GM12878 (cell line): ENCODE measurements around the gene ARHGEF7. TPM values are rescaled to one million over a fixed set of nuclear protein-coding genes. Genes with fewer than 3 reads are reported as not detected.

ENCODE experiments used
- ATAC-seq: fragments of 200-7000 bp; cut with Tn5 transposase; 3 replicates; pipeline ENCODE4 v1.9.1; 2020; ENCODE audit warnings: mild to moderate bottlenecking, moderate library complexity
- BruUV-seq: library from RNA; stranded (reverse); fragments of 400-500 nt; replicated peaks from 2 replicates; lab custom pipeline; 2021; lab: Mats Ljungman, UMichigan
- CTCF ChIA-PET: fragments of 300-600 bp; sonication (Branson Sonifier 250); formaldehyde crosslinking; extraction: SDS; loops from one replicate; lab custom pipeline; 2021; ENCODE audit warnings: inconsistent platforms; lab: Yijun Ruan, JAX
- POLR2A ChIA-PET: fragments of 350-600 bp; formaldehyde crosslinking; extraction: SDS; loops from one replicate; lab custom pipeline; 2021; ENCODE audit warnings: inconsistent platforms; lab: Charles Lee
- RAD21 ChIA-PET: fragments of 300-600 bp; sonication (Branson Sonifier 250); formaldehyde crosslinking; loops from one replicate; lab custom pipeline; 2023; ENCODE audit warnings: antibody characterized with exemption; ENCODE audit not compliant: unreplicated experiment; lab: Charles Lee
- SMC1A ChIA-PET: fragments of 300-600 bp; sonication (Branson Sonifier 250); formaldehyde crosslinking; loops from one replicate; lab custom pipeline; 2023; ENCODE audit not compliant: unreplicated experiment, uncharacterized antibody; lab: Charles Lee
- DNase-seq: peaks from one replicate; pipeline ENCODE4 v3.0.0-alpha.2; 2011; ENCODE audit warnings: low read depth, low spot score
- FAIRE-seq: peaks from 3 replicates; lab custom pipeline; 2011; peaks lifted over from hg19 to GRCh38; lab: Jason Lieb, UNC
- H2AFZ ChIP-seq: 2 replicates; pipeline ENCODE4 v1.6.0; 2011; ENCODE audit warnings: low read depth, low read length, control low read depth; ENCODE audit not compliant: control insufficient read depth
- H3K27ac ChIP-seq: 2 replicates; pipeline ENCODE4 v1.5.1; 2011; ENCODE audit warnings: control low read depth; ENCODE audit not compliant: control insufficient read depth, insufficient read depth
- H3K27me3 ChIP-seq, 2 experiments: replicated peaks in 1 of 2; 2 replicates each; pipeline versions ENCODE4 v1.6.0 to v1.6.1; 2011; ENCODE audit warnings: low read length in 1 of 2; ENCODE audit not compliant: control insufficient read depth in 2 of 2, insufficient read depth in 2 of 2
- H3K36me3 ChIP-seq, 2 experiments: 2 replicates each; pipeline ENCODE4 v1.5.1; 2011; ENCODE audit warnings: low read length in 1 of 2; ENCODE audit not compliant: control insufficient read depth in 2 of 2, insufficient read depth in 2 of 2
- H3K4me1 ChIP-seq: 2 replicates; pipeline ENCODE4 v1.6.1; 2011; ENCODE audit warnings: mild to moderate bottlenecking, low read length, moderate library complexity, mixed read lengths; ENCODE audit not compliant: control insufficient read depth, insufficient read depth
- H3K4me2 ChIP-seq: 2 replicates; pipeline ENCODE4 v1.6.0; 2011; ENCODE audit warnings: control low read depth; ENCODE audit not compliant: control insufficient read depth, insufficient read depth
- H3K4me3 ChIP-seq: fragments of 200-600 bp; sonication (generic); 2 replicates; pipeline ENCODE4 v1.5.1; 2016
- H3K79me2 ChIP-seq: 2 replicates; pipeline ENCODE4 v1.6.0; 2011; ENCODE audit warnings: low read length; ENCODE audit not compliant: control insufficient read depth, insufficient read depth
- H3K9ac ChIP-seq: 2 replicates; pipeline ENCODE4 v1.8.0; 2011; ENCODE audit warnings: low read length, control low read depth, mixed read lengths; ENCODE audit not compliant: control insufficient read depth, insufficient read depth
- H3K9me3 ChIP-seq: replicated peaks from 3 replicates; pipeline ENCODE4 v1.5.1; 2011; ENCODE audit warnings: mild to moderate bottlenecking, low read length; ENCODE audit not compliant: control insufficient read depth, insufficient read depth
- H4K20me1 ChIP-seq: 2 replicates; pipeline ENCODE4 v1.6.0; 2011; ENCODE audit not compliant: control insufficient read depth, insufficient read depth
- ATF7 ChIP-seq: fragments of 450-650 bp; IDR thresholded peaks from 2 replicates; pipeline ENCODE4 v1.6.1; 2016; ENCODE audit warnings: low read depth, mild to moderate bottlenecking
- CBX5 ChIP-seq: sonication (generic); IDR thresholded peaks from 2 replicates; pipeline ENCODE4 v1.6.1; 2016; ENCODE audit warnings: low read depth, moderate library complexity, mild to moderate bottlenecking, inconsistent platforms
- IKZF2 ChIP-seq, 2 experiments: fragments of 450-650 bp; IDR thresholded peaks; 2 replicates each; pipeline ENCODE4 v1.6.1; 2017; ENCODE audit warnings: mild to moderate bottlenecking in 2 of 2, moderate library complexity in 2 of 2
- NBN ChIP-seq: fragments of 450-650 bp; IDR thresholded peaks from 2 replicates; pipeline ENCODE4 v1.6.1; 2016
- NR2C1 ChIP-seq: fragments of 450-650 bp; IDR thresholded peaks from 2 replicates; pipeline ENCODE4 v1.6.1; 2017; ENCODE audit warnings: antibody characterized with exemption, mild to moderate bottlenecking, moderate library complexity
- POLR2AphosphoS2 ChIP-seq: IDR thresholded peaks from 2 replicates; pipeline ENCODE4 v1.6.1; 2011; ENCODE audit warnings: low read depth, mild to moderate bottlenecking, low read length, improper control_type of control experiment, moderate library complexity
- SMARCA5 ChIP-seq: fragments of 450-650 bp; IDR thresholded peaks from 2 replicates; pipeline ENCODE4 v1.6.1; 2017; ENCODE audit warnings: mild to moderate bottlenecking
- SPI1 ChIP-seq: IDR thresholded peaks from 2 replicates; pipeline ENCODE4 v1.6.1; 2011; ENCODE audit warnings: low read depth, mild to moderate bottlenecking, low read length, moderate library complexity, borderline replicate concordance; ENCODE audit not compliant: insufficient read depth
- WRNIP1 ChIP-seq: IDR thresholded peaks from 2 replicates; pipeline ENCODE4 v1.6.1; 2011; ENCODE audit warnings: low read depth, low read length, improper control_type of control experiment, borderline replicate concordance
- YBX1 ChIP-seq: fragments of 450-650 bp; IDR thresholded peaks from 2 replicates; pipeline ENCODE4 v1.6.1; 2016; ENCODE audit warnings: antibody characterized with exemption
- WGBS: methylation state at CpG from one replicate; pipeline ENCODE4 v1.1.6; 2016; ENCODE audit warnings: low lambda C conversion rate; ENCODE audit not compliant: insufficient replicate concordance, insufficient coverage; ENCODE audit errors: missing lambda C conversion rate; 5-methylcytosine and 5-hydroxymethylcytosine counted together
- in situ Hi-C: fragments of 300-500 bp; cut with MboI; formaldehyde crosslinking; loops from 9 replicates; pipeline ENCODE4 v1.14.3; 2018; ENCODE audit warnings: mixed read lengths
- intact Hi-C: fragments of 100-400 bp; cut with micrococcal nuclease; formaldehyde crosslinking; loops from one replicate; pipeline ENCODE4 v1.14.2; 2022; ENCODE audit not compliant: unreplicated experiment
- polyA plus RNA-seq, 11 experiments: library from polyadenylated mRNA; depleted of rRNA in 4 of 11; unstranded in 6 of 11; stranded (reverse) in 5 of 11; fragments of >200 nt; fragmentation: Nextera tagmentation in 4 of 11; fragmentation: Illumina TruSeq in 1 of 11; extraction: Ambion mirVana in 4 of 11; extraction: Trizol in 1 of 11; gene quantifications; 1 replicate in 1 of 11; 2 replicates in 10 of 11; pipeline versions ENCODE4 v1.2.1 to v1.2.3, GENCODE V29; 2011 to 2016; ENCODE audit warnings: inconsistent platforms in 2 of 11, missing spikeins in 2 of 11, low read depth in 1 of 11
- total RNA-seq, 4 experiments: library from RNA; depleted of rRNA in 3 of 4; stranded (reverse); fragments of >200 nt in 3 of 4; fragmentation: Illumina TruSeq in 1 of 4; extraction: Trizol in 1 of 4; gene quantifications; 2 replicates each; pipeline versions ENCODE4 v1.2.1 to v1.2.3, GENCODE V29; 2013 to 2021

ARHGEF7 gene
- total and polyA plus RNA-seq, 10 of the 15 experiments (the other 5 are each of a cell fraction or from before 2014, with no cell fraction given), result 4.7 to 65.5 (median 36.6) TPM

DNA sequence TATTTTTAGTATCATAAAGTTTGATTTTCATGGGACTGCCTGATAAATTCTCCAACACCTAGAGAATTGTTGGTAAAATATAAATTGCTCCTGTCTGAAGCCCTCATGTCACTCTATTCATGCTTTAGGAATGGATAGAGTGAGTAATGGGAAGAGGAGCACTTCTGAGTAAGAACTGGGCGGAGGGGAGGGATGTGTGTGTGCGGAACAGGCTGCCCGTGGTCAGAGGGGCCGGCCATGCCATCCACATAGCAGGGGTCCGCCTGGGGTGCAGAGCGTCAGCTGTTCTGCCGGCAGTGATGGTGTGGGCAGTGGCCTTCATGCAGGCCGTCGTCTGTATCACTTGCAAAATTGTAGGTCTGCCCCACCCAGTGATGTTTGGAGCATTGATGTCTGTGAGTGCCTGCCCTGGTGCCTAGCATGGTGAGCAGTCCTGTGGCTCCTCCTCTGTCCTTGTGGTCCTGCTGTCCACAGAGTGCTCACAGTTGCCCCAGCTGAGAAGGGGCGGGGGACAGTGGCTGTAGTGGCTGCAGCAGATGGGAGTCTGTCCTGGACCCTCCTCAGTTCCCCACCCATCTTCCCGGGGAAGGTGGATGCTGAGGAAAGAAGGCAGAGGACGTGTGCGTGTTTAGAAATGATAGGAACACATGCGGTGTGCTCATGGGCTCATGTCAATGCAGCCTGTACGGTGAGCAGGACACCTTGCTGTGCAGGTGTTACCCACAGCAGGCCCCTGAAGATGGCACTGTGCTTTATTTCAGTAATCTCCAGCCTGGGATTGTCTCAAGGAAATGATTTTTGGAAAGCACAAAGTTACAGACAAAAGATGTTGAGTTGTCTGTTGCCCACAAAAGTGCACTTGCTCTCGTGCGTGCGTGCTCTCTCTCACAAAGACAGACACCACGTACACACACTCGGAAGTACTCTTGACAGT lies 155.9 kb downstream of the ARHGEF7 start (continued):
- TF ChIP-seq POLR2AphosphoS2 (no peak), ATF7 (no peak), IKZF2 (IDR thresholded peaks at IDR 0.05) (no peak)

DNA sequence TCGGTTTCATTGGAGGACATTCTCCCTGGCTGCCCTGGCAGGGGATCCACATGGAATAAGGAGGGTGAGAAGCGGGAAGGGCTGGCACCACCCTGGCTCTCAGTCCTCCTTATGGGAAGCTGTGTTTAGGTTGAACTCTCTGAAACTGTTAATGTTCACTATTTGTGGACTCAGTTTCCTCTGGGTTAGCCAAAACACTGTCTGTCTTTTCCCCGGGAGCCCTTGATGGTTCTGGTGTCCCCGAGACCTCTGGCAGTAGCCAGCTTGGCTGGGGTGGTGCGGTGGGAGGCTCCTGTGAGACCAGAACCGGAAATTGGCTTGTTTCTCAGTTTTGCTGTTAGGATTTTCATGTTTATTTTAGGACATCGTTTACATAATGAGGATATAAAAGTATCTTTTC lies 157.0 kb downstream of the ARHGEF7 start:
- RAD21 ChIA-PET, result no interaction called here
- DNase-seq, result no peak
- no peaks in the 10 kb centered on the region for H3K27me3 ChIP-seq
- no peak overlapping the region for H3K4me3 ChIP-seq
- intact Hi-C loops, result no loop called here
- CTCF ChIA-PET, result interaction anchor here (1.9 kb wide), 1 partner anchor 9 kb away, joined by 4 read pairs; no protein-coding TSS in a partner anchor
- H3K27ac ChIP-seq, result no peak overlapping the region
- no peak overlapping the region for H3K9ac ChIP-seq
- no peak for TF ChIP-seq NR2C1
- TF ChIP-seq WRNIP1, result no peak
- TF ChIP-seq SMARCA5, result no peak
- TF ChIP-seq YBX1, result no peak
- no peak for TF ChIP-seq NBN
- no peak for TF ChIP-seq CBX5
- TF ChIP-seq SPI1, result no peak
- SMC1A ChIA-PET, result no interaction called here
- no peaks in the 10 kb centered on the region for H4K20me1 ChIP-seq
- POLR2A ChIA-PET, result no interaction called here
- ATAC-seq, result no peak
- in situ Hi-C loops, result no loop called here
- H3K79me2 ChIP-seq, result no peaks in the 10 kb centered on the region
- H3K36me3 ChIP-seq, result peaks cover 27 to 38% of the 10 kb centered on the region in 2 experiments
- H2AFZ ChIP-seq, result no peak overlapping the region
- no peak overlapping the region for H3K4me2 ChIP-seq
- WGBS, result 84% methylated on average over 7 of the region's 7 CpGs
- H3K9me3 ChIP-seq, result no peaks in the 10 kb centered on the region
- no peaks in the 10 kb centered on the region for H3K4me1 ChIP-seq
- BruUV-seq, result no TSS peak
- no peak for FAIRE-seq
